Tibial nerve (tissue), 4 donors: ENCODE measurements around the gene CALML5. TPM values are rescaled to one million over a fixed set of nuclear protein-coding genes. Genes with fewer than 3 reads are reported as not detected.
"Not testable (repeated sequence)": the region's sequence is repeated elsewhere in the genome, so short reads cannot be mapped to it uniquely, and the experiment has no call there.

Source experiments
- DNase-seq, 2 donors: peaks; one replicate each; pipeline ENCODE4 v3.0.0-alpha.2; 2019; ENCODE audit warnings: low spot score in 2 of 2
- H3K27ac ChIP-seq, 4 donors: fragments of 200-600 bp; sonication (generic) in 3 of 4; one replicate each; pipeline ENCODE4 v1.5.1; 2017 to 2019; ENCODE audit warnings: mild to moderate bottlenecking in 1 of 4
- H3K27me3 ChIP-seq, 2 donors: fragments of 200-600 bp; sonication (generic) in 1 of 2; one replicate each; pipeline versions ENCODE4 v1.5.1 to v1.6.0; 2017 to 2019
- H3K36me3 ChIP-seq, 3 donors: fragments of 200-600 bp; sonication (generic); one replicate each; pipeline ENCODE4 v1.5.1; 2018 to 2019
- H3K4me1 ChIP-seq, 4 donors: fragments of 200-600 bp; sonication (generic) in 3 of 4; one replicate each; pipeline ENCODE4 v1.5.1; 2017 to 2019
- H3K4me3 ChIP-seq, 4 donors: fragments of 200-600 bp; sonication (generic) in 3 of 4; one replicate each; pipeline ENCODE4 v1.5.1; 2017 to 2019; ENCODE audit warnings: mild to moderate bottlenecking in 1 of 4, moderate library complexity in 1 of 4
- H3K9me3 ChIP-seq, 4 donors: fragments of 200-600 bp; sonication (generic) in 3 of 4; one replicate each; pipeline ENCODE4 v1.5.1; 2017 to 2019
- CTCF ChIP-seq, 5 experiments: fragments of 200-600 bp in 3 of 5; fragments of 450-650 bp in 2 of 5; sonication (generic) in 3 of 5; IDR thresholded peaks; one replicate each; pipeline ENCODE4 v1.5.1; 2016 to 2019; ENCODE audit warnings: antibody characterized with exemption in 5 of 5, mild to moderate bottlenecking in 3 of 5, moderate library complexity in 2 of 5
- EP300 ChIP-seq, 2 donors: sonication (generic); formaldehyde crosslinking; IDR thresholded peaks; one replicate each; pipeline ENCODE4 v1.6.1; 2017; ENCODE audit warnings: antibody characterized with exemption in 2 of 2, mild to moderate bottlenecking in 1 of 2
- POLR2A ChIP-seq, 2 donors: fragments of 450-650 bp; IDR thresholded peaks; one replicate each; pipeline ENCODE4 v1.6.1; 2017; ENCODE audit warnings: antibody characterized with exemption in 2 of 2, mild to moderate bottlenecking in 2 of 2, moderate library complexity in 2 of 2
- WGBS, 2 donors: methylation state at CpG; one replicate each; pipeline ENCODE4 v1.1.5; 2018; 5-methylcytosine and 5-hydroxymethylcytosine counted together
- total RNA-seq, 4 donors: library from RNA; depleted of rRNA; stranded (reverse); fragments of >200 nt; gene quantifications; one replicate each; pipeline ENCODE4 v1.1.0, GENCODE V29; 2016

Gene CALML5
- total RNA-seq, 4 donors from 2014 or later: not detected

- no peaks in the 10 kb centered on the region for H3K9me3 ChIP-seq
- WGBS, 2 donors: 81 to 89% methylated on average over 7 to 14 of the region's 14 CpGs
- H3K4me3 ChIP-seq: no peak overlapping the region
- TF ChIP-seq POLR2A (IDR thresholded peaks at IDR 0.05) (no peak), CTCF (IDR thresholded peaks at IDR 0.05) (no peak), EP300 (IDR thresholded peaks at IDR 0.05) (no peak)
- no peak for DNase-seq
- no peaks in the 10 kb centered on the region for H3K36me3 ChIP-seq
- no peaks in the 10 kb centered on the region for H3K27me3 ChIP-seq
- no peak overlapping the region for H3K27ac ChIP-seq
- no peaks in the 10 kb centered on the region for H3K4me1 ChIP-seq
Measured at GRCh38 chr10:5479481-5480161, 19.7 kb downstream of the CALML5 start.

- H3K4me3 ChIP-seq: no peak overlapping the region
- H3K4me1 ChIP-seq: no peaks in the 10 kb centered on the region
- H3K27ac ChIP-seq: no peak overlapping the region
- no peaks in the 10 kb centered on the region for H3K36me3 ChIP-seq
- DNase-seq: no peak
- H3K27me3 ChIP-seq: no peaks in the 10 kb centered on the region
- 88 to 93% methylated on average over 15 to 18 of the region's 18 CpGs for WGBS, 2 donors
- TF ChIP-seq EP300 (IDR thresholded peaks at IDR 0.05) (no peak), POLR2A (IDR thresholded peaks at IDR 0.05) (no peak), CTCF (IDR thresholded peaks at IDR 0.05) (no peak)
- H3K9me3 ChIP-seq: no peaks in the 10 kb centered on the region
Measured at GRCh38 chr10:5478694-5479305, 20.6 kb downstream of the CALML5 start.

GRCh38 chr10:5477948-5478693, 21.2 kb downstream of the CALML5 start:
- no peak for DNase-seq
- Histone ChIP-seq H3K27me3 (no peaks in the 10 kb centered on the region), H3K4me1 (no peaks in the 10 kb centered on the region), H3K9me3 (no peaks in the 10 kb centered on the region), H3K27ac (no peak overlapping the region), H3K4me3 (no peak overlapping the region), H3K36me3 (no peaks in the 10 kb centered on the region)
- TF ChIP-seq CTCF (IDR thresholded peaks at IDR 0.05): no peak
- TF ChIP-seq POLR2A (IDR thresholded peaks at IDR 0.05): no peak
- no peak for TF ChIP-seq EP300 (IDR thresholded peaks at IDR 0.05)
- WGBS, 2 donors: 86 to 91% methylated on average over 9 to 10 of the region's 11 CpGs

GRCh38 chr10:5476918-5477525, 22.3 kb downstream of the CALML5 start:
- H3K4me3 ChIP-seq: no peak overlapping the region
- no peak for DNase-seq
- no peaks in the 10 kb centered on the region for H3K4me1 ChIP-seq
- H3K27ac ChIP-seq: no peak overlapping the region
- H3K36me3 ChIP-seq: no peaks in the 10 kb centered on the region
- no peaks in the 10 kb centered on the region for H3K27me3 ChIP-seq
- no peaks in the 10 kb centered on the region for H3K9me3 ChIP-seq
- WGBS, 2 donors: 69 to 76% methylated on average over 13 of the region's 13 CpGs
- no peak for TF ChIP-seq CTCF (IDR thresholded peaks at IDR 0.05)
- no peak for TF ChIP-seq POLR2A (IDR thresholded peaks at IDR 0.05)
- no peak for TF ChIP-seq EP300 (IDR thresholded peaks at IDR 0.05)

- H3K27ac ChIP-seq, H3K9me3 ChIP-seq, H3K4me3 ChIP-seq, H3K4me1 ChIP-seq, H3K36me3 ChIP-seq, DNase-seq, H3K27me3 ChIP-seq: not testable (repeated sequence)
- WGBS, 2 donors: 90 to 93% methylated on average over 12 of the region's 12 CpGs
Measured at GRCh38 chr10:5475974-5476807, 23.2 kb downstream of the CALML5 start.

GRCh38 chr10:5475088-5475487, 24.3 kb downstream of the CALML5 start:
- DNase-seq, H3K4me3 ChIP-seq, H3K27me3 ChIP-seq, H3K27ac ChIP-seq, H3K4me1 ChIP-seq, H3K9me3 ChIP-seq, H3K36me3 ChIP-seq: not testable (repeated sequence)
- WGBS, 2 donors: 75 to 91% methylated on average over 8 of the region's 8 CpGs

GRCh38 chr10:5474642-5475041, 24.7 kb downstream of the CALML5 start:
- H3K27me3 ChIP-seq, H3K36me3 ChIP-seq, H3K4me1 ChIP-seq, H3K9me3 ChIP-seq, H3K4me3 ChIP-seq, H3K27ac ChIP-seq, DNase-seq: not testable (repeated sequence)
- WGBS, 2 donors: 82 to 84% methylated on average over 4 of the region's 4 CpGs
